H1 (cell line): ENCODE data around the gene OR56B4. TPM values are rescaled to one million over a fixed set of nuclear protein-coding genes. Genes with fewer than 3 reads are reported as not detected.
A peak's percentile ranks its signal among the peaks of the same experiment; 100 is the strongest.

Experiments used
- CTCF ChIA-PET: fragments of 300-600 bp; sonication (Branson Sonifier 250); formaldehyde crosslinking; loops from one replicate; lab custom pipeline; 2021; ENCODE audit not compliant: partially characterized antibody; lab: Charles Lee
- POLR2A ChIA-PET: fragments of 300-600 bp; sonication (Branson Sonifier 250); formaldehyde crosslinking; loops from one replicate; lab custom pipeline; 2021; ENCODE audit warnings: inconsistent platforms; ENCODE audit not compliant: partially characterized antibody; lab: Charles Lee
- DNase-seq, 2 experiments: peaks; one replicate each; pipeline versions ENCODE4 v3.0.0 to v3.0.0-alpha.2; 2010 to 2022; ENCODE audit warnings: low spot score in 2 of 2, low read depth in 1 of 2, mixed read lengths in 1 of 2
- FAIRE-seq: peaks from 2 replicates; lab custom pipeline; 2011; peaks lifted over from hg19 to GRCh38; lab: Jason Lieb, UNC
- H2AFZ ChIP-seq: 2 replicates; pipeline ENCODE4 v1.8.1; 2012; ENCODE audit warnings: low read length, inconsistent platforms
- H2AK5ac ChIP-seq: 2 replicates; pipeline ENCODE4 v1.6.1; 2013; ENCODE audit warnings: low read depth, low read length
- H2BK120ac ChIP-seq: replicated peaks from 2 replicates; pipeline ENCODE3; 2013; ENCODE audit warnings: low read depth, low read length, inconsistent platforms
- H2BK12ac ChIP-seq: 2 replicates; pipeline ENCODE4 v1.6.1; 2013; ENCODE audit warnings: low read depth, low read length
- H2BK15ac ChIP-seq: 2 replicates; pipeline ENCODE4 v1.6.1; 2013; ENCODE audit warnings: low read length
- H2BK20ac ChIP-seq: 2 replicates; pipeline ENCODE4 v1.6.1; 2013; ENCODE audit warnings: low read length
- H2BK5ac ChIP-seq: 2 replicates; pipeline ENCODE4 v1.6.1; 2013; ENCODE audit warnings: low read depth, low read length
- H3K14ac ChIP-seq: 2 replicates; pipeline ENCODE4 v1.6.1; 2013; ENCODE audit warnings: inconsistent platforms; ENCODE audit not compliant: insufficient read length
- H3K18ac ChIP-seq: 2 replicates; pipeline ENCODE4 v1.6.1; 2013; ENCODE audit warnings: low read length; ENCODE audit errors: extremely low read depth
- H3K23ac ChIP-seq: 2 replicates; pipeline ENCODE4 v1.6.1; 2013; ENCODE audit warnings: inconsistent platforms; ENCODE audit not compliant: insufficient read length
- H3K23me2 ChIP-seq: 2 replicates; pipeline ENCODE4 v1.6.1; 2013; ENCODE audit warnings: low read depth, low read length
- H3K27ac ChIP-seq: 2 replicates; pipeline ENCODE4 v1.6.1; 2011; ENCODE audit warnings: low read depth, low read length, inconsistent platforms
- H3K27me3 ChIP-seq, 4 experiments: replicated peaks in 1 of 4; 1 replicate in 1 of 4; 2 replicates in 3 of 4; pipeline versions ENCODE4 v1.6.1 to v1.8.1; 2011 to 2013; ENCODE audit warnings: low read length in 3 of 4, mild to moderate bottlenecking in 3 of 4, inconsistent platforms in 2 of 4, mixed read lengths in 2 of 4, moderate library complexity in 1 of 4; ENCODE audit not compliant: control insufficient read depth in 3 of 4, insufficient read depth in 3 of 4; ENCODE audit errors: extremely low read depth in 1 of 4
- H3K36me3 ChIP-seq, 4 experiments: 2 replicates each; pipeline versions ENCODE4 v1.6.1 to v1.8.1; 2011 to 2013; ENCODE audit warnings: mild to moderate bottlenecking in 4 of 4, low read length in 3 of 4, moderate library complexity in 2 of 4, control low read depth in 1 of 4, inconsistent platforms in 1 of 4; ENCODE audit not compliant: insufficient read depth in 4 of 4, control insufficient read depth in 2 of 4
- H3K4ac ChIP-seq: replicated peaks from 2 replicates; pipeline ENCODE3; 2013; ENCODE audit warnings: low read length, low read depth, mixed read lengths, inconsistent platforms; ENCODE audit not compliant: insufficient read length
- H3K4me1 ChIP-seq, 4 experiments: replicated peaks in 1 of 4; 1 replicate in 1 of 4; 2 replicates in 3 of 4; pipeline versions ENCODE4 v1.6.1 to v1.8.1; 2011 to 2013; ENCODE audit warnings: low read length in 3 of 4, inconsistent platforms in 2 of 4, mixed read lengths in 1 of 4; ENCODE audit not compliant: insufficient read depth in 4 of 4, control insufficient read depth in 3 of 4
- H3K4me2 ChIP-seq, 2 experiments: 2 replicates each; pipeline versions ENCODE4 v1.6.1 to v1.8.1; 2011 to 2013; ENCODE audit warnings: low read depth in 2 of 2, low read length in 2 of 2, control low read depth in 1 of 2, inconsistent platforms in 1 of 2, mild to moderate bottlenecking in 1 of 2; ENCODE audit not compliant: insufficient read depth in 1 of 2
- H3K4me3 ChIP-seq, 4 experiments: fragments of 200-600, 300-600 bp in 1 of 4; sonication (generic), shearing (Covaris generic), sonication (Bioruptor Twin) in 1 of 4; 2 replicates each; pipeline versions ENCODE4 v1.5.1 to v1.8.1; 2011 to 2016; ENCODE audit warnings: low read length in 4 of 4, low read depth in 3 of 4, control low read depth in 2 of 4, inconsistent platforms in 2 of 4, mild to moderate bottlenecking in 2 of 4, mixed read lengths in 1 of 4, moderate library complexity in 1 of 4; ENCODE audit not compliant: insufficient read depth in 2 of 4; ENCODE audit errors: extremely low read depth in 1 of 4
- H3K56ac ChIP-seq: replicated peaks from 2 replicates; pipeline ENCODE3; 2013; ENCODE audit warnings: low read depth, mild to moderate bottlenecking, mixed read lengths, low read length, inconsistent platforms; ENCODE audit not compliant: insufficient read length
- H3K79me1 ChIP-seq: 2 replicates; pipeline ENCODE4 v1.6.1; 2013; ENCODE audit warnings: low read depth, low read length, control low read depth
- H3K79me2 ChIP-seq, 2 experiments: 2 replicates each; pipeline versions ENCODE4 v1.6.1 to v1.8.1; 2012 to 2013; ENCODE audit warnings: low read length in 2 of 2, mild to moderate bottlenecking in 2 of 2, inconsistent platforms in 1 of 2; ENCODE audit not compliant: insufficient read depth in 2 of 2, control insufficient read depth in 1 of 2
- H3K9ac ChIP-seq, 4 experiments: replicated peaks in 1 of 4; 1 replicate in 1 of 4; 2 replicates in 3 of 4; pipeline versions ENCODE4 v1.6.1 to v1.8.1; 2011 to 2013; ENCODE audit warnings: low read depth in 3 of 4, low read length in 3 of 4, control low read depth in 2 of 4, mild to moderate bottlenecking in 2 of 4, moderate library complexity in 2 of 4, inconsistent platforms in 1 of 4; ENCODE audit errors: extremely low read depth in 1 of 4
- H3K9me3 ChIP-seq, 2 experiments: 2 replicates each; pipeline versions ENCODE4 v1.6.1 to v1.8.1; 2012 to 2013; ENCODE audit warnings: mild to moderate bottlenecking in 2 of 2, moderate library complexity in 2 of 2, control low read depth in 1 of 2, inconsistent platforms in 1 of 2, low read depth in 1 of 2, low read length in 1 of 2, mixed read lengths in 1 of 2; ENCODE audit not compliant: insufficient read depth in 2 of 2
- H4K20me1 ChIP-seq, 2 experiments: replicated peaks in 1 of 2; 2 replicates each; pipeline versions ENCODE3 to v1.8.1; 2011 to 2013; ENCODE audit warnings: inconsistent platforms in 2 of 2, low read length in 2 of 2, mild to moderate bottlenecking in 1 of 2; ENCODE audit not compliant: insufficient read depth in 2 of 2, control insufficient read depth in 1 of 2
- H4K5ac ChIP-seq: 2 replicates; pipeline ENCODE4 v1.6.1; 2013; ENCODE audit warnings: low read length, low read depth, mixed read lengths, inconsistent platforms; ENCODE audit not compliant: insufficient read length
- H4K8ac ChIP-seq: 2 replicates; pipeline ENCODE4 v1.8.0; 2013; ENCODE audit warnings: mild to moderate bottlenecking, moderate library complexity, low read length, inconsistent platforms; ENCODE audit not compliant: insufficient read depth; ENCODE audit errors: extremely low read depth
- H4K91ac ChIP-seq: replicated peaks from 2 replicates; pipeline ENCODE3; 2013; ENCODE audit warnings: low read length, mixed read lengths, inconsistent platforms; ENCODE audit not compliant: insufficient read length
- CTCF ChIP-seq, 3 experiments: IDR thresholded peaks; 1 replicate in 2 of 3; 2 replicates in 1 of 3; pipeline versions ENCODE4 v1.5.1 to v1.6.1; 2011; ENCODE audit warnings: low read length in 3 of 3, mild to moderate bottlenecking in 3 of 3, inconsistent platforms in 2 of 3, low read depth in 1 of 3, moderate library complexity in 1 of 3; ENCODE audit not compliant: insufficient read depth in 1 of 3; ENCODE audit errors: control extremely low read depth in 1 of 3
- JUND ChIP-seq: IDR thresholded peaks from 2 replicates; pipeline ENCODE4 v1.6.1; 2011; ENCODE audit warnings: mild to moderate bottlenecking, improper control_type of control experiment, low read length
- WGBS, 2 experiments: shearing (Covaris generic) in 1 of 2; methylation state at CpG; one replicate each; pipeline versions ENCODE4 v1.1.6 to v1.1.7; 2013 to 2015; ENCODE audit warnings: low lambda C conversion rate in 2 of 2, mixed read lengths in 2 of 2, inconsistent platforms in 1 of 2, low coverage in 1 of 2, missing lambda C conversion rate in 1 of 2; ENCODE audit not compliant: insufficient replicate concordance in 2 of 2, insufficient coverage in 1 of 2, insufficient read length in 1 of 2; ENCODE audit errors: extremely low coverage in 1 of 2, missing lambda C conversion rate in 1 of 2; 5-methylcytosine and 5-hydroxymethylcytosine counted together
- polyA plus RNA-seq, 7 experiments: library from polyadenylated mRNA; depleted of rRNA in 3 of 7; stranded (reverse) in 5 of 7; unstranded in 2 of 7; fragments of >200 nt in 5 of 7; fragments of 200-250 nt in 2 of 7; gene quantifications; 1 replicate in 5 of 7; 2 replicates in 1 of 7; 4 replicates in 1 of 7; pipeline versions ENCODE4 v1.2.1 to v1.2.3, GENCODE V29; 2011 to 2013; ENCODE audit warnings: missing spikeins in 2 of 7, mixed read lengths in 2 of 7
- total RNA-seq: library from RNA; stranded (reverse); fragmentation: NEBNext Ultra II Directional; extraction: Animal tissue kit (Norgen Biotek cat#: 25700); gene quantifications from 2 replicates; pipeline ENCODE4 v1.2.1, GENCODE V29; 2021

Gene OR56B4
- total and polyA plus RNA-seq, 2 of the 8 experiments (the other 6 are each of a cell fraction or from before 2014, with no cell fraction given), result not detected

- no peaks in the 10 kb centered on the region for H3K9me3 ChIP-seq
- H4K8ac ChIP-seq, result no peak overlapping the region
- no peaks in the 10 kb centered on the region for H3K27me3 ChIP-seq
- H3K4me1 ChIP-seq, result no peaks in the 10 kb centered on the region
- no peak overlapping the region for H3K14ac ChIP-seq
- H3K79me1 ChIP-seq, result no peaks in the 10 kb centered on the region
- H3K27ac ChIP-seq, result no peak overlapping the region
- no peak overlapping the region for H4K5ac ChIP-seq
- no peak overlapping the region for H2AK5ac ChIP-seq
- no peak overlapping the region for H3K18ac ChIP-seq
- 79% methylated on average over 5 of the region's 5 CpGs; no CpG with 5 or more reads in 1 of the 2 experiments for WGBS, 2 experiments
- no peak overlapping the region for H3K56ac ChIP-seq
- H3K9ac ChIP-seq, result no peak overlapping the region
- ChIA-PET POLR2A (no interaction called here), CTCF (interaction anchor here (0.8 to 1.9 kb wide), 8 partner anchors 10 to 291 kb away, joined by 3 to 9 read pairs (median 4); partner anchors contain the start of gene OR56B4)
- H3K4ac ChIP-seq, result no peak overlapping the region
- FAIRE-seq (no peak), DNase-seq (no peak)
- no peak overlapping the region for H3K4me3 ChIP-seq
- H3K79me2 ChIP-seq, result no peaks in the 10 kb centered on the region
- no peak overlapping the region; the same call in 1 of the 2 replicates for H2BK20ac ChIP-seq
- H3K23ac ChIP-seq, result no peak overlapping the region
- H3K36me3 ChIP-seq, result no peaks in the 10 kb centered on the region
- TF ChIP-seq CTCF (IDR thresholded peaks at IDR 0.05; ENCODE audit: control extremely low read depth in 1 of 3, insufficient read depth in 1 of 3, low read depth in 1 of 3, low read length in 3 of 3) (peak in 2 of 3 experiments; percentile 20 to 23; a peak in 3 of 4 replicates), JUND (no peak)
- no peak overlapping the region for H2BK15ac ChIP-seq
- no peak overlapping the region for H2AFZ ChIP-seq
- no peak overlapping the region for H2BK120ac ChIP-seq
- no peak overlapping the region for H2BK12ac ChIP-seq
- H4K91ac ChIP-seq, result no peak overlapping the region
- H2BK5ac ChIP-seq, result no peak overlapping the region
- H3K4me2 ChIP-seq, result no peak overlapping the region
- 0 out of 2 replicates have a peak, but pooled peaks cover 3% of the 10 kb centered on the region for H3K23me2 ChIP-seq
- H4K20me1 ChIP-seq, result no peaks in the 10 kb centered on the region
Measured at GRCh38 chr11:6062691-6063358, 44.7 kb upstream of the OR56B4 start.
